Measurements from ENCODE around the gene DHH.

DHH gene

GRCh38 chr12:49109641-49110463, 15.3 kb upstream of the DHH start:
- Histone ChIP-seq H3K4me1 (peaks cover 10% of the 10 kb centered on the region), H3K9me3 (no peaks in the 10 kb centered on the region), H3K4me3 (ENCODE audit: low read depth, low read length) (peak overlapping the region; percentile 98), H3K27me3 (no peaks in the 10 kb centered on the region), H3K36me3 (peaks cover 20% of the 10 kb centered on the region)
- TF ChIP-seq, protein P1, sequence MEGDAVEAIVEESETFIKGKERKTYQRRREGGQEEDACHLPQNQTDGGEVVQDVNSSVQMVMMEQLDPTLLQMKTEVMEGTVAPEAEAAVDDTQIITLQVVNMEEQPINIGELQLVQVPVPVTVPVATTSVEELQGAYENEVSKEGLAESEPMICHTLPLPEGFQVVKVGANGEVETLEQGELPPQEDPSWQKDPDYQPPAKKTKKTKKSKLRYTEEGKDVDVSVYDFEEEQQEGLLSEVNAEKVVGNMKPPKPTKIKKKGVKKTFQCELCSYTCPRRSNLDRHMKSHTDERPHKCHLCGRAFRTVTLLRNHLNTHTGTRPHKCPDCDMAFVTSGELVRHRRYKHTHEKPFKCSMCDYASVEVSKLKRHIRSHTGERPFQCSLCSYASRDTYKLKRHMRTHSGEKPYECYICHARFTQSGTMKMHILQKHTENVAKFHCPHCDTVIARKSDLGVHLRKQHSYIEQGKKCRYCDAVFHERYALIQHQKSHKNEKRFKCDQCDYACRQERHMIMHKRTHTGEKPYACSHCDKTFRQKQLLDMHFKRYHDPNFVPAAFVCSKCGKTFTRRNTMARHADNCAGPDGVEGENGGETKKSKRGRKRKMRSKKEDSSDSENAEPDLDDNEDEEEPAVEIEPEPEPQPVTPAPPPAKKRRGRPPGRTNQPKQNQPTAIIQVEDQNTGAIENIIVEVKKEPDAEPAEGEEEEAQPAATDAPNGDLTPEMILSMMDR (IDR thresholded peaks at IDR 0.05; ENCODE audit: low read depth, low read length): no peak
- DNase-seq: no peak

GRCh38 chr12:49108958-49109404, 14.4 kb upstream of the DHH start:
- H3K4me3 ChIP-seq (ENCODE audit: low read depth, low read length): peak overlapping the region; percentile 98
- no peaks in the 10 kb centered on the region for H3K27me3 ChIP-seq
- H3K4me1 ChIP-seq: peaks cover 10% of the 10 kb centered on the region
- TF ChIP-seq, protein P1 (IDR thresholded peaks at IDR 0.05; ENCODE audit: low read depth, low read length): no peak
- H3K36me3 ChIP-seq: peaks cover 26% of the 10 kb centered on the region
- H3K9me3 ChIP-seq: no peaks in the 10 kb centered on the region
- DNase-seq: no peak

DNA sequence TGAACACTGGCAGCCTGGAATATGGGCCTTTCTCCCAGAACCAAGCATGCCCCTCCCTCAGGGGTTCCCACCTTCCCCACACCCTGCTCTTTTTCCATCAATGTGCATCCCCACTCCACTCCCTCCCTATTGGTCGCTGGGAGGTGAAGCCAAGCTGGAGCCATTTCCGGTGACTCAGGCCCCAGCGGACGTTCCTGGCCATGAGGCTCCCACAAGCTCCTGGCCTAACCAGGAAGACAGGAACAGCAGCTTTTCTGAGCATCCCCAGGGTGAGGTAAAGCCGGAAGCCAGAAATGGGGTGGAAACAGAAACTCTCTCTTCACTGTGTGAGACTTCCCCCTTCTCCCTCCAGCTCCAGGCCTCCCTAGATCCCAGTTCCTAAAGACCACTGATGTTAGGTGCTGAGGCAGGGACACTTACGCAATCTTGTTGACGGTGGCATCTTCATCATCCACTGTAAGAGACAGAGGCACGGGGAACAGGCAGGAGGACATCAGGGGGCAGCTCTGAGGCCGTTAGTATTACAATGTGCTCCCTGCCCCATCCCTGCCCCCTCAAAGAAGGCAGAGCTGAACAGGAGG, 11.0 kb upstream of the DHH start:
- peaks cover 6% of the 10 kb centered on the region; the same call in 1 of the 2 replicates for H3K4me1 ChIP-seq
- no peak for DNase-seq

DNA sequence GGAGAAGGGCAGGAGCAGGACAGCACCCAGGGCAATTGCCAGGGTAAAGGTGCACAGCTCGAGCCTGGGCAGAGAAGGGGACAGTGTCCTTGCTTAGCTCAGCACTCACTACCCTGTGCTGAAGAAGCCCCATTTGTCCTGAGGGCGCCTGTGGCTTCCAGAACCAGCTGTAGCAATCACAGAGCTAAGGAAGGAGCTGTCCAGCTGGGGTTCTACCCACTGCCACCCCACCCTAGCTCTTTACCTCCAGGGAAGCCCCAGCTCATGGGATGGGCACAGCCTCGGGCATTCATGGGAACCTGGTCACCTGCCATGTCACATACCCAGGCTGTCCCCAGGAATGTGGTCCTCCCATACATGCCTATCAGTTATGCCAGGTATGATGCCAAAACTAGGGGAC, 10.2 kb upstream of the DHH start:
- Histone ChIP-seq H3K36me3 (peaks cover 52% of the 10 kb centered on the region), H3K9me3 (no peaks in the 10 kb centered on the region), H3K4me1 (peaks cover 6% of the 10 kb centered on the region; the same call in 1 of the 2 replicates), H3K4me3 (ENCODE audit: low read depth, low read length) (no peak overlapping the region), H3K27me3 (no peaks in the 10 kb centered on the region)
- no peak for DNase-seq
- TF ChIP-seq, protein P1 (IDR thresholded peaks at IDR 0.05; ENCODE audit: low read depth, low read length): no peak

More for the DNA sequence above, 11.0 kb upstream of the DHH start:
- Histone ChIP-seq H3K4me3 (ENCODE audit: low read depth, low read length) (no peak overlapping the region), H3K9me3 (no peaks in the 10 kb centered on the region), H3K36me3 (peaks cover 49% of the 10 kb centered on the region), H3K27me3 (no peaks in the 10 kb centered on the region)
- TF ChIP-seq, protein P1 (IDR thresholded peaks at IDR 0.05; ENCODE audit: low read depth, low read length): no peak

GRCh38 chr12:49100380-49100779, 5.8 kb upstream of the DHH start:
- Histone ChIP-seq H3K4me1 (no peaks in the 10 kb centered on the region), H3K4me3 (ENCODE audit: low read depth, low read length) (no peak overlapping the region), H3K36me3 (peaks cover 37% of the 10 kb centered on the region), H3K27me3 (0 out of 2 replicates have a peak, but pooled peaks cover under 1% of the 10 kb centered on the region), H3K9me3 (no peaks in the 10 kb centered on the region)
- TF ChIP-seq, protein P1 (IDR thresholded peaks at IDR 0.05; ENCODE audit: low read depth, low read length): no peak
- no peak for DNase-seq

GRCh38 chr12:49098703-49099102, 4.1 kb upstream of the DHH start:
- TF ChIP-seq, protein P1 (IDR thresholded peaks at IDR 0.05; ENCODE audit: low read depth, low read length): no peak
- H3K36me3 ChIP-seq: peaks cover 28% of the 10 kb centered on the region
- H3K4me3 ChIP-seq (ENCODE audit: low read depth, low read length): no peak overlapping the region
- no peak for DNase-seq
- H3K9me3 ChIP-seq: no peaks in the 10 kb centered on the region
- peaks cover 6% of the 10 kb centered on the region; the same call in 1 of the 2 replicates for H3K4me1 ChIP-seq
- H3K27me3 ChIP-seq: peaks cover 17% of the 10 kb centered on the region
